ENCODE measurements around the gene P2RX6. TPM values are rescaled to one million over a fixed set of nuclear protein-coding genes. Genes with fewer than 3 reads are reported as not detected.

The P2RX6 gene
- total and polyA plus RNA-seq, 9 of the 15 experiments (the other 6 are each of a cell fraction or from before 2014, with no cell fraction given) = 0.01 to 3.9 (median 1.5) TPM; not detected in 1

GRCh38 chr22:21001601-21002325, 13.2 kb upstream of the P2RX6 start, which contains the start of gene THAP7 (continued):
- TF ChIP-seq TEAD1 (CRISPR knock-in tag; IDR thresholded peaks at IDR 0.05) = peak in 1 of 2 experiments; percentile 94; a peak in 1 of 4 replicates
- peak; percentile 43 for TF ChIP-seq TCFL5 (CRISPR knock-in tag; conservative IDR thresholded peaks at IDR 0.05)
- TF ChIP-seq SIN3B (IDR thresholded peaks at IDR 0.05; ENCODE audit: low read depth) = no peak
- no peak for TF ChIP-seq HDAC1 (IDR thresholded peaks at IDR 0.05)
- no peak for TF ChIP-seq CREM (IDR thresholded peaks at IDR 0.05; ENCODE audit: low read depth)
- TF ChIP-seq EHMT2 (IDR thresholded peaks at IDR 0.05) = no peak
- no peak for TF ChIP-seq U2AF1 (optimal IDR thresholded peaks at IDR 0.05; ENCODE audit: low read depth, low read length)
- TF ChIP-seq THRA (IDR thresholded peaks at IDR 0.05) = no peak
- peak; percentile 81 for TF ChIP-seq ZSCAN32 (CRISPR knock-in tag; IDR thresholded peaks at IDR 0.05)
- TF ChIP-seq JUNB (CRISPR knock-in tag; conservative IDR thresholded peaks at IDR 0.05) = peak; percentile 42
- TF ChIP-seq MAZ (CRISPR knock-in tag; conservative IDR thresholded peaks at IDR 0.05 in 1 of 2, IDR thresholded peaks at IDR 0.05 in 1 of 2) = peak in 1 of 2 experiments; percentile 100; a peak in 2 of 4 replicates
- peak; percentile 3; the same call in 1 of the 2 replicates for TF ChIP-seq HMG20A (CRISPR knock-in tag; conservative IDR thresholded peaks at IDR 0.05)
- peak; percentile 65 for TF ChIP-seq ZNF436 (CRISPR knock-in tag; IDR thresholded peaks at IDR 0.05)
- no peak for TF ChIP-seq CUX1 (CRISPR knock-in tag; IDR thresholded peaks at IDR 0.05)
- peak; percentile 61; the same call in 1 of the 2 replicates for TF ChIP-seq GABPB2 (CRISPR knock-in tag; conservative IDR thresholded peaks at IDR 0.05)
- no peak for TF ChIP-seq TGIF2 (CRISPR knock-in tag; IDR thresholded peaks at IDR 0.05)
- TF ChIP-seq ERF (CRISPR knock-in tag; IDR thresholded peaks at IDR 0.05) = peak; percentile 98
- TF ChIP-seq NEUROD1 (IDR thresholded peaks at IDR 0.05; ENCODE audit: borderline replicate concordance, low read depth, low read length, partially characterized antibody) = peak; percentile 89
- TF ChIP-seq MEIS2 (IDR thresholded peaks at IDR 0.05; ENCODE audit: partially characterized antibody) = no peak
- no peak for TF ChIP-seq RBM34 (IDR thresholded peaks at IDR 0.05; ENCODE audit: borderline replicate concordance, insufficient read depth, low read length)
- TF ChIP-seq SMARCE1 (IDR thresholded peaks at IDR 0.05) = no peak
- 0 out of 2 replicates have a peak, but pooled peaks have one; percentile 49 for TF ChIP-seq BMI1 (IDR thresholded peaks at IDR 0.05; ENCODE audit: low read length)
- TF ChIP-seq SMARCA4 (IDR thresholded peaks at IDR 0.05) = no peak
- TF ChIP-seq POLR2AphosphoS2 (IDR thresholded peaks at IDR 0.05; ENCODE audit: low read length) = peak; percentile 96

Data from K562 (cell line).